GM21360 (cell line): ENCODE results near the gene SLC7A4.
"Not testable (repeated sequence)": the region's sequence is repeated elsewhere in the genome, so short reads cannot be mapped to it uniquely, and the experiment has no call there.

Source experiments
- ATAC-seq: cut with Tn5 transposase; IDR thresholded peaks from one replicate; pipeline ENCODE4 v1.9.1; 2021; ENCODE audit warnings: mild to moderate bottlenecking, moderate library complexity; ENCODE audit not compliant: unreplicated experiment

SLC7A4 gene

DNA sequence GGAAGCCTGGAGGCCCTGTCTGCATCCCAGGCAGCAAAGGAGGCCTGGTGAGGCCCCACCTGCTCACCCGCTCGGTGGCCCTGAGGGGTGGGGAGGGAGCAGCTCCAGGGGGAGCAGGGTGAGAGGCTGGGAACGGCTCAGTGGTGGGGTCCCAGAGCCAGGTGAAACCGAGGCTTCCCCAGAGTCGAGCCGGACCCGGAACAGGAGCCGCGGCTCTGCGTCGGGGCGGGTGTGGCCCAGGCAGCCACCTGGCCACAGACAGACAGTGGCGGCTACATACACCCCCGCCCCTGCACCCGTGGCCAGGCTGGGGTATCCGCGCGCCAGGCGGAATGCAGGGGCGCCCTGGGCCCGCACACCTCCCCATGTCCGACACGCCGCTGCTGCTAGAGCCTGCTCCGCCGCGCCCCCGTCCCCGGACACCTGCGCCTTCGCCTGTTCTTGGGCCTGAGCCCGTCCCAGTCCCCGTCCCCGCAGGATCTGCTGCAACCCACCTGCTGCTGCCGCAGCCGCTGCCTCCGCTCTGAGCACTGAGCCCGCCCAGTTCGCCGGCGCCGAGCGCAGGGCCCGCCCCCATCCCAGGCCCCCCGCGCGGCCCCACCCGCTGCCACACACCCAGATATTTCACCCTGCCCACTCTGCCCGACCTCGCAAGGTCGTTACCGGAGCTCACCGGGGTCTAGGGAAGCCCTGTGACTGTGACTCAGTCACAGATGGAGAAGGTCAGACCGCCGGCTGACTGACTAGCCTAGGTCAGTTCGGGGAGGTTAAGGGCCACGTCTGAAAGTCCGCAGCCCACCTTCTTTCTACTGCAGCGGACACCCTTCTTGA lies at the start of gene SLC7A4:
Gene SLC7A4, minus strand, starts transcription at position 525 of the 831 bp plus-strand sequence. CDS start 749 bp downstream, outside the sequence.
- no peak for ATAC-seq

DNA sequence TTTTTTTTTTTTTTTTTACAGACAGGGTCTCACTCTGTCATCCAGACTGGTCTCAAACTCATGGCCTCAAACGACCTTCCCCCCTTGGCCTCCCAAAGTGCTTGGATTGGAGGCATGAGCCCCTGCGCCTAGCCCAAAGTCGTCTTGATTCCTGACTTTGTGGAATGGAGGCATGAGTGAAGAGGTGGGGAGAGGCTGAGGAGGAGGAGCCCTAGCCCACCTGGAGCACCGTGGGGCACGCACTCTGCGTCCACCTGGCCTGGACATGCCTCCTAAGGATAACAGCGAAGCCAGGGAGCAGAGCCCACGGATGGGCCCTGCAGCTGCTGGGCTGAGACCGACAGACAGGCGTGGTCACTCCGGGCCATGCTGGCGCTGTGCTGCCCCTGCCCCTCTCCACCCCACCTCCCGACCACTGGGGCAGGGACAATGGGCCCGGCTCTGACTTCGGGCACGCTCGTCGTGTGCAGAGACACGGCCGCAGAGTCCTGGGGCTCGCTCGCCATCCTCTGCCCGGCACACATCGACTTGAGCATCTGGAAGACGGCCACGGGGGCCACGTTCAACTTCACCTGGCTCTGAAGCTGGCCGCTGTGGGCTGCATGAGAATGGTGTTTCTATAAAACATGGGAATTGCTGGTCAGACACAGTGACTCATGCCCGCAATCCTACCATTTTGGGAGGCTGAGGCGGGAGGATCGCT lies 48.2 kb upstream of the SLC7A4 start:
- no peak for ATAC-seq

DNA sequence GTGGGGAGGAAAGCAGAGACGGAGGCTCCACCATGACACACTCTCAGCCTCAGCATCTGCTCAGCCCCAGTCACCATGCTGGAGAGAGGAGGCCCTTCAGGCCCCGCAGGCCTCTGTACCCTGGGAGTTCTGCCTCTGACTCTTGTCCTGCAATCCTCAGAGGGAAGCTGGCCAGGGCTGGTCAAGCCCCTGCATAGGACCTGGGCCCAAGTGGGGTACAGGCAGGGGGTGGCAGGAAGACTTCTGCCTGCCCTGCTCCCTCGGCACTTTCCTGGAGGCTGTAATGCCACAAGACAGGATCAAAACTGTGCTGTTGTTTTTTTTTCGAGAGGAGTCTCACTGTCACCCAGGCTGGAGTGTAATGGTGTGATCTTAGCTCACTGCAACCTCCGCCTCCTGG lies 47.1 kb upstream of the SLC7A4 start:
- no peak for ATAC-seq

DNA sequence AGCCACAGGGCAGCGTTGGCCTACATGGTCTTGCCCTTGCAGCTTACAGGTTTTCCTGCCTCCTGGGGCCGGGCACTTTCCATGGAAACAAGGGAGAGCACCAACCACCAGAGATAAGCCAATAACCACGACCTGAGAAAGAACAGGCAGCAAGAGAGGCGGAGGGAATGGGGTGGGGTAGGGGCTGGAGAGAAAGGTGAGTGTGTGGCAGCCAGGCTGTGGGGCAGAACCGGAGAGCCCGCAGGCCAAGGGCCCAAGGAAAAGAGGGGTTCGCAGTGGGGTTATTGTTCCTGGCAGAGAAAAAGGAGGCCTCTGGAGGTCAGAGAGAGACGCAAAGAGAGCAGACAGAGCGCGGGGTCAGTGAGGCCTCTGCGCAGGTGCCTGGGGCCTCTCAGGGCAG lies 46.6 kb upstream of the SLC7A4 start:
- ATAC-seq = no peak

- no peak for ATAC-seq
Observed at GRCh38 chr22:21077884-21078508, 45.6 kb upstream of the SLC7A4 start.

GRCh38 chr22:21076912-21077625 lies 44.7 kb upstream of the SLC7A4 start:
- no peak for ATAC-seq

- no peak for ATAC-seq
Observed at GRCh38 chr22:21075516-21076138, 43.3 kb upstream of the SLC7A4 start.

- ATAC-seq = no peak
Observed at GRCh38 chr22:21074102-21074715, 41.8 kb upstream of the SLC7A4 start.

- no peak for ATAC-seq
Observed at GRCh38 chr22:21073482-21073881, 41.1 kb upstream of the SLC7A4 start.

- ATAC-seq = no peak
Observed at GRCh38 chr22:21073023-21073422, 40.7 kb upstream of the SLC7A4 start.

DNA sequence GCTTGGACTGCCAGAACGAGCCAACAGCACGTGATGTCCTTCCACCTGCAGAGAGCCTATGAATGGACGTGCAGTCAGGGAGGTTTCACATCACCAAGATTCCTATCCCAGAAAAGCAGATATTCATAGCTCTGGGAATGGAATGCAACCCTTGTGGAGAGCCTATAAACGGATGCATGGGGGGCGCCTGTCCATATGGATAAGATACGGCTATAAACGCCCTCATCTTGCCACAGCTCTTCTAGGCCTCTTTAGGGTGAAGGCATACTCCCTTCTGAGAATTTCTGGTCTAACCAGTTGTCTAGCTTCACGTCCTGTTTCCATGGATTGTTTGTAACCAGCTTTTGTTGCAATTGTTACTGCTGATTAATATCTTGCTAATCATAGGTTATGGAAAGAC lies 39.4 kb upstream of the SLC7A4 start:
- not testable (repeated sequence) for ATAC-seq

GRCh38 chr22:21070690-21071615 lies 38.6 kb upstream of the SLC7A4 start:
- ATAC-seq = no peak

DNA sequence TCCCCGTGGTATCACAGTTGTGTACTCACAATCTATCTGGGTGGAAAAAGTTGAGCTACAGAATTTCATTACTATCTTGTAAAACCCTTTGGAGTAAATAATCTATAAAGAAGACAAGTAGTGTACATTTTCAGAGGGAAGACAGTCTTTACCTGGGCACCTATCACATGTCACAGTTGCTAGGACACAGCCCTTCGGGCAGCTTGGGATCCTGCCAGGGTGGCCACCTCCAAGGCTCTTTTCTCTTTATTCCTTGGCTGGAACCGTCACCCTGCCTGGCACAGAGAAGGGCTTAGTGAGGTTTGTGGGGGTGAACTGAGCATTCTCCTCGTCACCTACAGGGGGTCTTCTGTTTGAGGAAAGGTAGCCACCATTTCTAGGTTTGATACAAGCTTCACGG lies 37.0 kb upstream of the SLC7A4 start:
- no peak for ATAC-seq

- ATAC-seq = no peak
Observed at GRCh38 chr22:21068681-21069276, 36.4 kb upstream of the SLC7A4 start.

- ATAC-seq = no peak
Observed at GRCh38 chr22:21067901-21068680, 35.7 kb upstream of the SLC7A4 start.

GRCh38 chr22:21067075-21067900 lies 34.9 kb upstream of the SLC7A4 start:
- ATAC-seq = no peak
